SKM-1 treated with dmso at 0.1 percent for 144 hours (cell line): Measurements from ENCODE around the gene MAML2.

Experiments used
- DNase-seq: peaks from one replicate; lab custom pipeline; 2025; ENCODE audit not compliant: unreplicated experiment; lab: John Stamatoyannopoulos, UW

MAML2 gene

GRCh38 chr11:96318850-96319249 lies 24.1 kb downstream of the MAML2 start:
- DNase-seq, result no peak

- no peak for DNase-seq
Measured at GRCh38 chr11:96318399-96318798, 24.6 kb downstream of the MAML2 start.

GRCh38 chr11:96317985-96318384 lies 25.0 kb downstream of the MAML2 start:
- no peak for DNase-seq

GRCh38 chr11:96317571-96317970 lies 25.4 kb downstream of the MAML2 start:
- no peak for DNase-seq

- no peak for DNase-seq
Measured at GRCh38 chr11:96316869-96317268, 26.1 kb downstream of the MAML2 start.

- no peak for DNase-seq
Measured at GRCh38 chr11:96315476-96315875, 27.5 kb downstream of the MAML2 start.

- no peak for DNase-seq
Measured at GRCh38 chr11:96314326-96315020, 28.5 kb downstream of the MAML2 start.

GRCh38 chr11:96313163-96313562 lies 29.8 kb downstream of the MAML2 start:
- no peak for DNase-seq

- no peak for DNase-seq
Measured at GRCh38 chr11:96311120-96311568, 31.9 kb downstream of the MAML2 start.

GRCh38 chr11:96310236-96310635 lies 32.8 kb downstream of the MAML2 start:
- DNase-seq, result no peak

- no peak for DNase-seq
Measured at GRCh38 chr11:96309643-96310017, 33.4 kb downstream of the MAML2 start.

- DNase-seq, result no peak
Measured at GRCh38 chr11:96309016-96309642, 33.9 kb downstream of the MAML2 start.

- DNase-seq, result no peak
Measured at GRCh38 chr11:96307776-96308140, 35.2 kb downstream of the MAML2 start.

- DNase-seq, result no peak
Measured at GRCh38 chr11:96306933-96307775, 35.8 kb downstream of the MAML2 start.

GRCh38 chr11:96306600-96306932 lies 36.4 kb downstream of the MAML2 start:
- DNase-seq, result no peak

GRCh38 chr11:96306071-96306470 lies 36.9 kb downstream of the MAML2 start:
- no peak for DNase-seq

- DNase-seq, result no peak
Measured at GRCh38 chr11:96303980-96304379, 39.0 kb downstream of the MAML2 start.

- no peak for DNase-seq
Measured at GRCh38 chr11:96303064-96303463, 39.9 kb downstream of the MAML2 start.

GRCh38 chr11:96301818-96302217 lies 41.2 kb downstream of the MAML2 start:
- no peak for DNase-seq

GRCh38 chr11:96299155-96299888 lies 43.7 kb downstream of the MAML2 start:
- no peak for DNase-seq

GRCh38 chr11:96295369-96295768 lies 47.6 kb downstream of the MAML2 start:
- no peak for DNase-seq
